ENCODE results near the gene GAST. TPM values are rescaled to one million over a fixed set of nuclear protein-coding genes. Genes with fewer than 3 reads are reported as not detected.

GAST gene
- total and polyA plus RNA-seq, 2 of the 13 experiments (the other 11 are each of a cell fraction or from before 2014, with no cell fraction given) = 0.32 to 0.42 TPM

DNA sequence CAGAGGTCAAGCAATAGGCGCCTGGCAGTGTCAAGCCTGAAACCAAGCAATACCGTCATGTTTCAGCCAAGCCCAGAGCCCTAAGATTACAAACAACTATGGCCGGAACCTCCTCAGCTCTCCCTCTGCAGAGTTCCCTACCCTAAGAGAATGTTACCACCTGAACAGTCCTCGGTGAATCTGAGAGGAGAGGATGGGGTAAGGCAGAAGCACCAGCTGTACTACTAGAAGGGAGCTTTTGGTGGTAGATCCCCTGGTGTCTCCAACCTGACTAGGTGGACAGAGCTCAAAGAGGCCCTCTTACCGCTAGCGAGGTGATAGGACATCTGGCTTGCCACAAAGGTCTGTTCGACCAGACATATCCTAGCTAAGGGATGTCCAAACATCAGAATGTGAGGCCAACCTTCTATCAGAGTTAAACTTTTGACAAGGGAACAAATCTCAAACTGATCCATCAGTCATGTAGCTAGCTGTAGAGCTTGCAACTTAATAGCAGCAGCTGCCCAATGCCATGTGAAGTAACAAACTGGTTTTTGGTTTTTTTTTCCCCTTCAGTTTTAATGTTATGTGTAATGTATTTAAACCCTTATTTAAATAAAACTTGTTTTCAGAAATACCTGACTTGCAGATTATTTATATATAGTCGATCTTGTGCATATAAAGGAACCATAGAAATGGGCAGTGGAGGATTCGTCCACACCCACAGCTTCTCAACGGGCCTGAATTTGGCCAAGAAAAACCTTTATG lies 20.9 kb upstream of the GAST start (continued):
- TF ChIP-seq, protein P1, sequence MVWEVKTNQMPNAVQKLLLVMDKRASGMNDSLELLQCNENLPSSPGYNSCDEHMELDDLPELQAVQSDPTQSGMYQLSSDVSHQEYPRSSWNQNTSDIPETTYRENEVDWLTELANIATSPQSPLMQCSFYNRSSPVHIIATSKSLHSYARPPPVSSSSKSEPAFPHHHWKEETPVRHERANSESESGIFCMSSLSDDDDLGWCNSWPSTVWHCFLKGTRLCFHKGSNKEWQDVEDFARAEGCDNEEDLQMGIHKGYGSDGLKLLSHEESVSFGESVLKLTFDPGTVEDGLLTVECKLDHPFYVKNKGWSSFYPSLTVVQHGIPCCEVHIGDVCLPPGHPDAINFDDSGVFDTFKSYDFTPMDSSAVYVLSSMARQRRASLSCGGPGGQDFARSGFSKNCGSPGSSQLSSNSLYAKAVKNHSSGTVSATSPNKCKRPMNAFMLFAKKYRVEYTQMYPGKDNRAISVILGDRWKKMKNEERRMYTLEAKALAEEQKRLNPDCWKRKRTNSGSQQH (CRISPR knock-in tag; IDR thresholded peaks at IDR 0.05; ENCODE audit: low read depth) = no peak
- TF ChIP-seq ASH2L (IDR thresholded peaks at IDR 0.05; ENCODE audit: insufficient read length, low read depth, low read length) (no peak), ZNF747 (CRISPR knock-in tag; IDR thresholded peaks at IDR 0.05; ENCODE audit: borderline replicate concordance) (peak; percentile 40; the same call in 1 of the 2 replicates), HDAC2 (CRISPR knock-in tag; IDR thresholded peaks at IDR 0.05) (no peak), FOXK1 (CRISPR knock-in tag; IDR thresholded peaks at IDR 0.05; ENCODE audit: borderline replicate concordance, low read depth) (no peak; the same call in 1 of the 2 replicates), ZSCAN29 (CRISPR knock-in tag; conservative IDR thresholded peaks at IDR 0.05) (no peak), ZNF678 (CRISPR knock-in tag; IDR thresholded peaks at IDR 0.05) (no peak), ZNF619 (CRISPR knock-in tag; IDR thresholded peaks at IDR 0.05) (no peak), RXRA (CRISPR knock-in tag; IDR thresholded peaks at IDR 0.05) (no peak), EZH2 (conservative IDR thresholded peaks at IDR 0.05; ENCODE audit: low read depth, low read length) (no peak), NCOA5 (CRISPR knock-in tag; IDR thresholded peaks at IDR 0.05) (no peak)
- TF ChIP-seq, protein P2, sequence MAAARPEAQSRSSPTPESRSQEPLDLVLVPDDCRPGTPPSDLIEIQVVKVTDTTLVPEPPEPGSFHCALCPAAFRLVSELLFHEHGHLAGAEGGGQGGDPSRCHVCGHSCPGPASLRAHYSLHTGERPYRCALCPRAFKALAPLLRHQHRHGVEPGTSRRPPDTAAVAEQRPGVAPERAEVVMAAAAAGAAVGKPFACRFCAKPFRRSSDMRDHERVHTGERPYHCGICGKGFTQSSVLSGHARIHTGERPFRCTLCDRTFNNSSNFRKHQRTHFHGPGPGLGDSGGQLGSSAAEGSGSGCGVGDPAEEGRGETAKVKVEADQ (CRISPR knock-in tag; IDR thresholded peaks at IDR 0.05; ENCODE audit: borderline replicate concordance) = 0 out of 2 replicates have a peak, but pooled peaks have one; percentile 12
- TF ChIP-seq, protein P3, sequence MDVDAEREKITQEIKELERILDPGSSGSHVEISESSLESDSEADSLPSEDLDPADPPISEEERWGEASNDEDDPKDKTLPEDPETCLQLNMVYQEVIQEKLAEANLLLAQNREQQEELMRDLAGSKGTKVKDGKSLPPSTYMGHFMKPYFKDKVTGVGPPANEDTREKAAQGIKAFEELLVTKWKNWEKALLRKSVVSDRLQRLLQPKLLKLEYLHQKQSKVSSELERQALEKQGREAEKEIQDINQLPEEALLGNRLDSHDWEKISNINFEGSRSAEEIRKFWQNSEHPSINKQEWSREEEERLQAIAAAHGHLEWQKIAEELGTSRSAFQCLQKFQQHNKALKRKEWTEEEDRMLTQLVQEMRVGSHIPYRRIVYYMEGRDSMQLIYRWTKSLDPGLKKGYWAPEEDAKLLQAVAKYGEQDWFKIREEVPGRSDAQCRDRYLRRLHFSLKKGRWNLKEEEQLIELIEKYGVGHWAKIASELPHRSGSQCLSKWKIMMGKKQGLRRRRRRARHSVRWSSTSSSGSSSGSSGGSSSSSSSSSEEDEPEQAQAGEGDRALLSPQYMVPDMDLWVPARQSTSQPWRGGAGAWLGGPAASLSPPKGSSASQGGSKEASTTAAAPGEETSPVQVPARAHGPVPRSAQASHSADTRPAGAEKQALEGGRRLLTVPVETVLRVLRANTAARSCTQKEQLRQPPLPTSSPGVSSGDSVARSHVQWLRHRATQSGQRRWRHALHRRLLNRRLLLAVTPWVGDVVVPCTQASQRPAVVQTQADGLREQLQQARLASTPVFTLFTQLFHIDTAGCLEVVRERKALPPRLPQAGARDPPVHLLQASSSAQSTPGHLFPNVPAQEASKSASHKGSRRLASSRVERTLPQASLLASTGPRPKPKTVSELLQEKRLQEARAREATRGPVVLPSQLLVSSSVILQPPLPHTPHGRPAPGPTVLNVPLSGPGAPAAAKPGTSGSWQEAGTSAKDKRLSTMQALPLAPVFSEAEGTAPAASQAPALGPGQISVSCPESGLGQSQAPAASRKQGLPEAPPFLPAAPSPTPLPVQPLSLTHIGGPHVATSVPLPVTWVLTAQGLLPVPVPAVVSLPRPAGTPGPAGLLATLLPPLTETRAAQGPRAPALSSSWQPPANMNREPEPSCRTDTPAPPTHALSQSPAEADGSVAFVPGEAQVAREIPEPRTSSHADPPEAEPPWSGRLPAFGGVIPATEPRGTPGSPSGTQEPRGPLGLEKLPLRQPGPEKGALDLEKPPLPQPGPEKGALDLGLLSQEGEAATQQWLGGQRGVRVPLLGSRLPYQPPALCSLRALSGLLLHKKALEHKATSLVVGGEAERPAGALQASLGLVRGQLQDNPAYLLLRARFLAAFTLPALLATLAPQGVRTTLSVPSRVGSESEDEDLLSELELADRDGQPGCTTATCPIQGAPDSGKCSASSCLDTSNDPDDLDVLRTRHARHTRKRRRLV (CRISPR knock-in tag; IDR thresholded peaks at IDR 0.05) = no peak
- TF ChIP-seq, protein P4, sequence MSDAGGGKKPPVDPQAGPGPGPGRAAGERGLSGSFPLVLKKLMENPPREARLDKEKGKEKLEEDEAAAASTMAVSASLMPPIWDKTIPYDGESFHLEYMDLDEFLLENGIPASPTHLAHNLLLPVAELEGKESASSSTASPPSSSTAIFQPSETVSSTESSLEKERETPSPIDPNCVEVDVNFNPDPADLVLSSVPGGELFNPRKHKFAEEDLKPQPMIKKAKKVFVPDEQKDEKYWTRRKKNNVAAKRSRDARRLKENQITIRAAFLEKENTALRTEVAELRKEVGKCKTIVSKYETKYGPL (CRISPR knock-in tag; IDR thresholded peaks at IDR 0.05) = no peak
- TF ChIP-seq, protein P5, sequence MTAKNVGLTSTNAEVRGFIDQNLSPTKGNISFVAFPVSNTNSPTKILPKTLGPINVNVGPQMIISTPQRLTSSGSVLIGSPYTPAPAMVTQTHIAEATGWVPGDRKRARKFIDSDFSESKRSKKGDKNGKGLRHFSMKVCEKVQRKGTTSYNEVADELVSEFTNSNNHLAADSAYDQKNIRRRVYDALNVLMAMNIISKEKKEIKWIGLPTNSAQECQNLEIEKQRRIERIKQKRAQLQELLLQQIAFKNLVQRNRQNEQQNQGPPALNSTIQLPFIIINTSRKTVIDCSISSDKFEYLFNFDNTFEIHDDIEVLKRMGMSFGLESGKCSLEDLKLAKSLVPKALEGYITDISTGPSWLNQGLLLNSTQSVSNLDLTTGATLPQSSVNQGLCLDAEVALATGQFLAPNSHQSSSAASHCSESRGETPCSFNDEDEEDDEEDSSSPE (CRISPR knock-in tag; IDR thresholded peaks at IDR 0.05) = no peak

Data from HepG2 (cell line).